ENCODE data around the gene CEP83. TPM values are rescaled to one million over a fixed set of nuclear protein-coding genes. Genes with fewer than 3 reads are reported as not detected.

Gene CEP83
- polyA plus RNA-seq, 1 donor = 48.2 TPM

- DNase-seq = no peak
Observed at GRCh38 chr12:94269316-94269999, 190.2 kb downstream of the CEP83 start.

- DNase-seq = no peak
Observed at GRCh38 chr12:94267921-94268471, 191.7 kb downstream of the CEP83 start.

- DNase-seq = no peak
Observed at GRCh38 chr12:94267537-94267872, 192.2 kb downstream of the CEP83 start.

GRCh38 chr12:94266796-94267536 lies 192.7 kb downstream of the CEP83 start:
- DNase-seq = no peak

- no peak for DNase-seq
Observed at GRCh38 chr12:94265966-94266745, 193.5 kb downstream of the CEP83 start.

- DNase-seq = no peak
Observed at GRCh38 chr12:94265539-94265938, 194.1 kb downstream of the CEP83 start.

- no peak for DNase-seq
Observed at GRCh38 chr12:94264736-94265485, 194.8 kb downstream of the CEP83 start.

GRCh38 chr12:94263905-94264561 lies 195.6 kb downstream of the CEP83 start:
- no peak for DNase-seq

GRCh38 chr12:94263011-94263811 lies 196.5 kb downstream of the CEP83 start:
- DNase-seq = no peak

- peak; percentile 74 for DNase-seq
Observed at GRCh38 chr12:94262228-94263010, 197.2 kb downstream of the CEP83 start.

- DNase-seq = peak; percentile 24
Observed at GRCh38 chr12:94261786-94262185, 197.9 kb downstream of the CEP83 start.

GRCh38 chr12:94261119-94261518 lies 198.5 kb downstream of the CEP83 start:
- no peak for DNase-seq

- no peak for DNase-seq
Observed at GRCh38 chr12:94260717-94261116, 198.9 kb downstream of the CEP83 start.

- no peak for DNase-seq
Observed at GRCh38 chr12:94260017-94260416, 199.7 kb downstream of the CEP83 start.

- DNase-seq = no peak
Observed at GRCh38 chr12:94258593-94258992, 201.1 kb downstream of the CEP83 start.

Data from left kidney (tissue), 2 donors.